ENCODE data around the gene ATRAID. TPM values are rescaled to one million over a fixed set of nuclear protein-coding genes. Genes with fewer than 3 reads are reported as not detected.

The ATRAID gene
- total and polyA plus RNA-seq, 2 donors (not counting 3 experiments of a cell fraction or from before 2014, with no cell fraction given): 84.3 to 283 TPM

- no peaks in the 10 kb centered on the region for H3K79me2 ChIP-seq (ENCODE audit: control insufficient read depth, insufficient read depth, low read length)
- no peaks in the 10 kb centered on the region for H3K9me3 ChIP-seq (replicated peaks; ENCODE audit: control insufficient read depth, insufficient read depth, low read length)
- H3K36me3 ChIP-seq (ENCODE audit: control insufficient read depth in 2 of 2, extremely low read depth in 1 of 2, insufficient read depth in 2 of 2, low read length in 2 of 2): no peaks in the 10 kb centered on the region
- no peaks in the 10 kb centered on the region for H3K9me1 ChIP-seq (replicated peaks; ENCODE audit: control insufficient read depth, extremely low read depth, insufficient read depth, low read length)
- peak; percentile 30 for DNase-seq (ENCODE audit: low read depth, low spot score)
- H3K27me3 ChIP-seq (ENCODE audit: control insufficient read depth in 2 of 2, insufficient read depth in 2 of 2, low read length in 2 of 2): peaks cover 16 to 40% of the 10 kb centered on the region in 2 experiments
- peak overlapping the region; percentile 37 for H3K4me2 ChIP-seq (ENCODE audit: insufficient read depth, low read length)
- H3K4me3 ChIP-seq (replicated peaks in 1 of 3; ENCODE audit: insufficient read depth in 1 of 3, low read depth in 1 of 3, low read length in 3 of 3): peak overlapping the region in 2 of 3 experiments; percentile 32 to 82
- peak overlapping the region; percentile 90 for H2AFZ ChIP-seq (ENCODE audit: low read depth, low read length)
- no TSS peak for BruUV-seq (replicated peaks)
- intact Hi-C loops (cut with micrococcal nuclease) (loop anchor here (2.0 kb wide), 1 partner anchor 24 kb away; no protein-coding TSS in a partner anchor), dilution Hi-C loops (cut with MboI; ENCODE audit: extremely low pct_ligation_motif_present, low sequenced_read_pairs) (no loop called here)
- ChIA-PET CTCF (interaction anchor here (1.1 to 6.9 kb wide), 9 partner anchors 8 to 129 kb away, joined by 3 to 143 read pairs (median 5); partner anchors contain the start of genes PREB and TRIM54), POLR2A (interaction anchor here (1.5 kb wide), 1 partner anchor 29 kb away, joined by 3 read pairs; no protein-coding TSS in a partner anchor)
- H3K27ac ChIP-seq (ENCODE audit: insufficient read depth, low read depth, low read length): no peak overlapping the region
- FAIRE-seq: no peak
- peak overlapping the region; percentile 25 for H3K9ac ChIP-seq (replicated peaks; ENCODE audit: extremely low read depth, insufficient read depth, low read length)
- H3K4me1 ChIP-seq (ENCODE audit: control insufficient read depth, extremely low read depth, insufficient read depth, low read length): peaks cover 22% of the 10 kb centered on the region
- TF ChIP-seq GATA2 (IDR thresholded peaks at IDR 0.05; ENCODE audit: insufficient read depth, insufficient read length, low read depth, low read length): no peak
- TF ChIP-seq EZH2 (IDR thresholded peaks at IDR 0.05; ENCODE audit: borderline replicate concordance, low read depth, low read length, severe bottlenecking): peak; percentile 55
- no peaks in the 10 kb centered on the region for H4K20me1 ChIP-seq (replicated peaks; ENCODE audit: control insufficient read depth, extremely low read depth, insufficient read depth, low read length)
Measured at GRCh38 chr2:27264253-27264752, 52.5 kb downstream of the ATRAID start.

- peak overlapping the region; percentile 90 for H2AFZ ChIP-seq (ENCODE audit: low read depth, low read length)
- TSS peak; percentile 15 for BruUV-seq (replicated peaks)
- peak; percentile 87 for DNase-seq (ENCODE audit: low read depth, low spot score)
Measured at GRCh38 chr2:27264753-27265535, 53.1 kb downstream of the ATRAID start.

More at GRCh38 chr2:27264753-27265535, 53.1 kb downstream of the ATRAID start:
- TF ChIP-seq CTCF (IDR thresholded peaks at IDR 0.05; ENCODE audit: extremely low read depth in 1 of 2, insufficient read depth in 1 of 2, low read depth in 1 of 2, low read length in 2 of 2) (peak; percentile 90 to 93), MAX (IDR thresholded peaks at IDR 0.05; ENCODE audit: insufficient read depth, insufficient read length) (peak; percentile 87), FOS (IDR thresholded peaks at IDR 0.05; ENCODE audit: borderline replicate concordance, insufficient read depth, low read length) (no peak), POLR2AphosphoS5 (IDR thresholded peaks at IDR 0.05; ENCODE audit: insufficient read depth, low read depth, low read length) (peak; percentile 51), EZH2 (IDR thresholded peaks at IDR 0.05; ENCODE audit: borderline replicate concordance, low read depth, low read length, severe bottlenecking) (no peak), MYC (IDR thresholded peaks at IDR 0.05; ENCODE audit: low read depth, low read length) (peak; percentile 19), JUN (IDR thresholded peaks at IDR 0.05; ENCODE audit: borderline replicate concordance, insufficient read depth, insufficient read length, low read depth) (no peak), GATA2 (IDR thresholded peaks at IDR 0.05; ENCODE audit: insufficient read depth, insufficient read length, low read depth, low read length) (no peak), POLR2A (IDR thresholded peaks at IDR 0.05; ENCODE audit: low read depth, low read length) (no peak)
- FAIRE-seq: peak; percentile 91
- Histone ChIP-seq H3K4me3 (replicated peaks in 1 of 3; ENCODE audit: insufficient read depth in 1 of 3, low read depth in 1 of 3, low read length in 3 of 3) (peak overlapping the region in 2 of 3 experiments; percentile 32 to 82), H4K20me1 (replicated peaks; ENCODE audit: control insufficient read depth, extremely low read depth, insufficient read depth, low read length) (no peaks in the 10 kb centered on the region), H3K36me3 (ENCODE audit: control insufficient read depth in 2 of 2, extremely low read depth in 1 of 2, insufficient read depth in 2 of 2, low read length in 2 of 2) (no peaks in the 10 kb centered on the region), H3K4me1 (ENCODE audit: control insufficient read depth, extremely low read depth, insufficient read depth, low read length) (peaks cover 22% of the 10 kb centered on the region), H3K27me3 (ENCODE audit: control insufficient read depth in 2 of 2, insufficient read depth in 2 of 2, low read length in 2 of 2) (peaks cover 19 to 42% of the 10 kb centered on the region in 2 experiments), H3K27ac (ENCODE audit: insufficient read depth, low read depth, low read length) (no peak overlapping the region), H3K4me2 (ENCODE audit: insufficient read depth, low read length) (peak overlapping the region; percentile 37), H3K9ac (replicated peaks; ENCODE audit: extremely low read depth, insufficient read depth, low read length) (peak overlapping the region; percentile 25), H3K9me1 (replicated peaks; ENCODE audit: control insufficient read depth, extremely low read depth, insufficient read depth, low read length) (no peaks in the 10 kb centered on the region), H3K79me2 (ENCODE audit: control insufficient read depth, insufficient read depth, low read length) (no peaks in the 10 kb centered on the region), H3K9me3 (replicated peaks; ENCODE audit: control insufficient read depth, insufficient read depth, low read length) (no peaks in the 10 kb centered on the region)
- dilution Hi-C loops (cut with MboI; ENCODE audit: extremely low pct_ligation_motif_present, low sequenced_read_pairs) (no loop called here), intact Hi-C loops (cut with micrococcal nuclease) (loop anchor here (1.0 to 2.0 kb wide), 4 partner anchors 15 to 38 kb away; no protein-coding TSS in a partner anchor)
- ChIA-PET CTCF (interaction anchor here (0.7 to 6.9 kb wide), 13 partner anchors 9 to 168 kb away, joined by 3 to 143 read pairs (median 5); partner anchors contain the start of genes PREB and TRIM54), POLR2A (interaction anchor here (1.5 kb wide), 1 partner anchor 28 kb away, joined by 3 read pairs; no protein-coding TSS in a partner anchor)

Measured in endothelial cell of umbilical vein (primary cell).